NCI-H774 (cell line): ENCODE results near the gene OPCML.
A peak's percentile ranks its signal among the peaks of the same experiment; 100 is the strongest.

Source experiments
- DNase-seq: peaks from one replicate; lab custom pipeline; 2025; lab: John Stamatoyannopoulos, UW

OPCML gene

DNA sequence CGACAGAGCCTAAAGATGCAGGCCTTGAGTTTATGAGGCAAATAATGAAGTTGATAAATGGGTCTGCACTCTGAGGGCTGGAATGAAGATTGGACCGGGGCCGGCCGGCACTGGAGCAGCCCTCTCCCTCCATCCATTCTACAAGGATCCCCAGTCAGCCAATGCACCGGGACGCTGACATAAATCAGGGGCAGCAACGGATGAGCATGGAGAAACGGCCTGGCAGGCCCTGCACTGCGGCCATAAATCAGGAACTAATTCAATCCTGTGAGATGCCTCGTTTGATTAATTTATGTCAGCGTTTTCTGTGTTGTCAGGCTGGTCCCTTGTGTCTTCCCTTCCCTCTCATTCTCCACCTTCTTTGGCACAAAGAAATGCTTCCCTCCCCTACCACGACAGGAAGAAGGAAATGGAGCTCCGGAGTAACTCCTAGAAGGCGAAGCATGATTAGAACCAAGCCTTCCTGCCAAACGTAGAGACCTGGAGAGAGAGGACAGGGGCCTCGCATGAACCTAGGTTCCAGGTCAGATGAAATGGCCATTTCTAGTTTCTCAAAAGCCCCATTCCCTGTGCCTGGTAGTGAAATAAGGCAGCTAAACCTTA is 358.4 kb downstream of the OPCML start:
- no peak for DNase-seq

- no peak for DNase-seq
Observed at GRCh38 chr11:133172349-133172748, 360.0 kb downstream of the OPCML start.

GRCh38 chr11:133171374-133171773 is 360.9 kb downstream of the OPCML start:
- DNase-seq = no peak

- no peak for DNase-seq
Observed at GRCh38 chr11:133168016-133168415, 364.3 kb downstream of the OPCML start.

GRCh38 chr11:133166662-133167061 is 365.6 kb downstream of the OPCML start:
- no peak for DNase-seq

- DNase-seq = no peak
Observed at GRCh38 chr11:133164986-133165385, 367.3 kb downstream of the OPCML start.

DNA sequence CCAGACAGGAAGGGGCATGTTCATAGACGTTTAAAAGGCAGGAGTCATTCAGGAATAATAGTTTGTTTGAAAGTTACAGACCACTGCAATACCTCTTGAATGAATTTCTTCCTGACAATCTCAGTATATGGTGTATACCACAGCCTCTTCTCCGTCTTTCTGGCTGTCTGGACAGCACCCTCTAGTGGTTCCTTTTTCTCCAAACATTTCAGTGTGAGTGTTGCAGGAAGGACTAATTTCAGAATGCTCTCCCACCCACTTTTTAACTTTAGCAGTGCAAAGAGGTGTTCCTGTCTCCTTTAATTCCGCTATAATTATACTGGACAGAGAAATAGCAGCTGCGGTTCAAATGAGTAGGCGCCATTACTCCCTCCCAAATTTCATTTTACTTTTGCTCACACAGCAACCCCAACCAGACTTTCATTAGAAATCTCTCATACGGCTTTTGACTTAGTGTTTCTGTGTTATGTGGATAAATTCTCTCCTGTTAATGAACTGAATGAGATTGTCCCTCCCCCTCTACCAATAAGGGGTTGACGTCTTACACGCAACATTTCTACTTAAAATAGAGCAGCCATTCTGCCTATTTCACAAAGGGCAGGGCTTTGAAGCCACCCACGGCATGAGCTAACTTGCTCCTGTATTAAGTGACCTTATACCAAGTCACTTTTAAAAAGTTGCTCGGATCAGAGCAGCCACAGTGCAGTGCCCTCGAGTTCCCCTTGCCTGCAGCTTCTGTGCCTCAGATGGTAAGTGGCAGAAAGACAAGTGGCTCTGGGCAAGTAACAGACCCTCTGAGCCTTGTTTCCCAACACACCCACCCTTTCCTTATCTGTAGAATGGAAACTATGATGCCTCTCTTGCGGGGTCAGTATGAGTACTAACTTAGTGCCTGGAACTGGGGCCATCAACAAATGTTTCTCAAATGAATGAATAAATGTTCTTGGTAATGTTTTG is 368.6 kb downstream of the OPCML start:
- DNase-seq = peak; percentile 3

GRCh38 chr11:133162227-133162626 is 370.1 kb downstream of the OPCML start:
- no peak for DNase-seq

DNA sequence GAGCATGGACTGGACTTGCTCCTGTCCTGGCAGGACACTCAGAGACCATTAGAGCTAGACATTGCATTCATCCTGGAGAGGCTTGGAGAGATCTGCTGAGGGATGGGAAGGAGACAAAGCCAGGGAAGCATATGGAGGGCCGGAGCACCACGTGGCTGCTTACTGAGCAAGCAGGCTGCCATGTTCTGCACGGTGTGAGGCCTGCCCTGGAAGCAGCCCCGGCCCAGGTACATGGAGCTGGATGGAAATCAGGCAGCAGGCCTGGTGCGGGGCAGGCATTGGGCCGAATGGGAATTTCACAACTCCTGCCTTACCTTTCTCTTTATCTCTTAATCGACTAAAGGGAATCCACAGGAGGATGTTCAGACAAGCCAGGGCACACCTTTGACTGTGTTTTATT is 371.5 kb downstream of the OPCML start:
- no peak for DNase-seq

- no peak for DNase-seq
Observed at GRCh38 chr11:133156986-133157745, 375.1 kb downstream of the OPCML start.

DNA sequence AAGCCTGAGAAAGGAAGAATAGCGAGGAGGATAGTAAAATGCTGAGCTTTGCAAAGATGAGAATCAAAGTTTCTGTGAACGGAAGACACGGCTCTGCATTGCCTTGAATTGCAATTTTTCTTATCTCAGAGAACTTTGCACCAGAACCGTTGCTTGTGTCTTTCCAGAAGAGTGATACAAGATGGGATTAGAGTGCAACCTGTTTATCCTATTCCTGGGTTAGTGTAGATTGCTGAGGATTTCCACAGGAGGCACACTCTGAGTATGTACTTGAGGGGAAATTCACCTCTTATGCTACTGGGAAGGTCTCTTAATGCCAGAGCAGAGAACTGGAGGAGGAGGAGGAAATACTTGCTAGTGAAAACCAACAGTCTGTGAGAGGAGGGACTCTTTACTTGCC is 377.5 kb downstream of the OPCML start:
- no peak for DNase-seq

DNA sequence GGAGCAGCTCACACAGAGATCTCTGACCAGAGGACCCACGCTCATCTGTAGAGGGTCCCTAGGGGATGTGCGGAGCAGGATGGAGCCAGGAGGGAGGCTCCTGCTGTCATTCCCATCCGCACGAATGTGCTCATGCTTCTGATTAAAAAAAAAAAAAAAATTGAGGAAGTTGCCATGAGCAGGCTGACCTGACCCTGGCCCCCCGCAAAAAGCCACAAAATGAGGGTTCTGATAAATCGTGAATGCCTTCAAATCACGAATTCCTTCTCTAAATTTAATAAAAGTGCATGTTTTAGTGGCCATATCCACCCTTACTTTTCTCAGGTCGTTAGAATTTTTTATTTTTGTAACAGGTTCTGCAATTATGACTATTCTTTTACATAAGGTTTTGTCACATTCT is 378.2 kb downstream of the OPCML start:
- no peak for DNase-seq

- DNase-seq = no peak
Observed at GRCh38 chr11:133153031-133153430, 379.3 kb downstream of the OPCML start.

GRCh38 chr11:133149698-133150097 is 382.6 kb downstream of the OPCML start:
- DNase-seq = no peak

GRCh38 chr11:133147625-133148024 is 384.7 kb downstream of the OPCML start:
- DNase-seq = no peak

DNA sequence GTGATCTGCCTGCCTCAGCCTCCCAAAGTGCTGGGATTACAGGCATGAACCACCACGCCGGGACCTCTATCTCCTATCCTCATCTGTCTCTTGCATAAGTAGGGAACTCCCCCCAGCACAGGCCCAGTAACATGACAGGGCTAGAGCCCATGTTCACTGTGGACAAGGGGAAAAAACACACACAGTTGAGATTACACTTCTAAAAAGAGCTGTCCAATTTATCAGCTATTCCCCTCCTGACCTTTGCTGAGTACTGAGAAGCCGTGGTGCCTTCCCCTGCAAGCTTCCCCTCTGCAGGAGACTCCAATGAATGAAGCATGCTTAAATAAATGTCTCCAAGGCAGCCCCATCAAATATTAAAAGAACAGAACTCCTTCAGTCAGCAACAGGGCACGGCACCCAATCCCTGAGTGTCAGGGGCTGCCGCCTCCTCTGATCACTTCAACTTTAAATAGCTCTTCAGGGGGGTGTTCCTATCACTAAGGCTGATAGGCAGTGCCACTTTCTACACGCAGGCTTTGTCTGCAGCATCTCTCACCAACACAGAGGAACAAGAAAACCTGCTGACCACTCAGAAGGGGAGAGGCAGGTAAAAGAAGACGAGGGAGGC is 385.5 kb downstream of the OPCML start:
- no peak for DNase-seq

DNA sequence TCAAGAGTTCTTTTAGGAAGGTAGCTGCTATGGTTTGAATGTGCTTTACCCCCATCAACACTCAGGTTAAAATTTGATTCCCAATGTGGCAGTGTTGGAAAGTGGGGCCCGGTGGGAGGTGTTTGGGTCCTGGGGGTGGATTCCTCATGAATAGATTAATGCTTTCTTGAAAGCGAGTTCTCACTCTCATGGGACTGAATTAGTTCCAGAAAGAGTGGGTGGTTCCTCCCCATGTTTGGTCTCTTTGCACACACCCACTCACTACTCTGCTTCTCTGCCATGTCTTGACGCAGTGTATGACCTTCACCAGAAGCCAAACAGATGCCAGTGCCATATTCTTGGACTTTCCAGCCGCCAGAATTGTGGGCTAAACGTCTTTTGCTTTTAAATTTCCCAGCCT is 394.4 kb downstream of the OPCML start:
- DNase-seq = no peak

DNA sequence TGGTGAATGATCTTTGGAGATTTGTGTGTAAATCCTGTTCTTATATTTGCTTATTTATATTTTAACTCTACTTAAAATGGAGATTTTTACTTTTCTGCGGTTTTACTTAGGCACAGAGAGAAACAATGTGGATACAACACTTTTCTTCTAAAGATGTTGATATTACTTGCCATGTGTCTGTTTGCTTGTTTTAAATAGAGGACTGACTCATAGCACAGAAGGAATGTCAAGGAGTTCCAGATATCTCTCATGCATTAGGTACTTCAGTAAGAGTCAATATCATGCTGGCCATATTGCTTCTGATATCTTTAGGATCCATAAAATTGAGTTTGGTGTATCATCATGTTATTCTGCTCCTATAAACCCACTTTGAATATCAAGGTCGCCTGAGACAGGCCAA is 395.0 kb downstream of the OPCML start:
- DNase-seq = no peak

GRCh38 chr11:133136376-133136775 is 395.9 kb downstream of the OPCML start:
- DNase-seq = no peak

DNA sequence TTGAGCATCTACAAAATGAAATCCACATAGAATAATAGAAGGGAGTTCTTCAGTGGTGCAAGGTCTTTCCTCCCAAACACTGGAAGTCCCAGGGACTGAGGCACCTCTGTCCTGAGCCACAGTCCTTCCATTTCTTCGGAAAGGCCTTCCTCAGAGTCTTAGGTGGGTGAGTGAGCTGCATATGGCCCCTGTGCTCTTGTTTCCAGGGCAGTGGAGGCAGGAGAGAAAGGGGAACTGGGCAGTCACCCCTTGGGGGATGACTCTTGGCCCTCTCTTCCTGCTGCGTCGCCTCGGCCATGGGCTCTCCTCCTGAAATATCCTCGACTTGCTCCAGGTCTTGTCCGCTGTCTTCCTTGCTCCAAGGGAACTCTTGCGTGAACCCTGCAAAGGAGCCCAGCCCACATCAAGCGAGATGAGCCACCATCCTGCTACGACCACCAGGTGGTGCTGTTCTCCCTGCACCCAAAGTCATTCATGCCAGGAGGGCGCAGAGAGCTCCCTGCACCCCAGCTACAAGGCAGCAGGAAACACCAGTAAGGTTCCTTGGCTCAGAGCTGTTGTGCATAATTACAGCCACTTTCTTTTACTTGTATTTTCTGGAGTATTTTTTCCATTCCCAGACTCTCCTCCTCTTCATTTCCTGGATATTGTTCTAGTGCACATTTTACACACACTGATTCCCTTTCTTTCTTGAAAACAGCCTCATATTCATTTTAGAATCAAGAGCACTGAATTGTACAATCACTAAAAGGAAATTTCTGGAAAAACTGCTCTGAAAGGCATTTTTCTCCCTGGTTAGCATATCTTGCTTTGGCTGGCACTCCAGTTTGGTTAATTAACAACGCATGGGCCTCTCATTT is 397.8 kb downstream of the OPCML start:
- peak; percentile 58 for DNase-seq

DNA sequence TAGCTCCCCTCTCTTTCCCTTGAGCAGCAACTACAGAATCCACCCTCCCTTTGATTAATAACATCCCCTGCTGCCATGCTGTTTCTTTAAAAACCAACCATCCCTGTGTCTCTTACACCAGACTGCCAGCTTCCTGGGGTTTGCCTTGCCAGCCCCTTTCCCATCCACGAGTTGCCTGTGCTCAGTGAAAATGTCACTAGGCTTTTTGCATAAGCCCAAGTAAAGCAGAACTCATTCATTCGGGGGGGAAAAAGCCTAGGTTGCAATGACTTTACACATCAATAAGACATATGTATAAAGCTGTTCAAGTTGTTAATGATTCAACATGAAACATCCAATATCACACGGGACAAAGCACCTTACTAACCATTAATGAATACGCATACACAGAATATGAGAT is 398.7 kb downstream of the OPCML start:
- no peak for DNase-seq
